Fibroblast of lung (primary cell): Measurements from ENCODE around the gene PLXNB1.

Experiments
- EZH2 ChIP-seq: IDR thresholded peaks from 2 replicates; pipeline ENCODE4 v1.5.1; 2012; ENCODE audit warnings: low read length, control low read depth, mild to moderate bottlenecking; ENCODE audit errors: missing control alignments
- TF ChIP-seq, protein P1 (sequence below), 2 donors: IDR thresholded peaks in 1 of 2; conservative IDR thresholded peaks in 1 of 2; 1 replicate in 1 of 2; 2 replicates in 1 of 2; pipeline ENCODE4 v1.5.1; 2011 to 2012; ENCODE audit warnings: low read length in 2 of 2, control low read depth in 1 of 2, inconsistent platforms in 1 of 2, low read depth in 1 of 2, mild to moderate bottlenecking in 1 of 2

DNA sequence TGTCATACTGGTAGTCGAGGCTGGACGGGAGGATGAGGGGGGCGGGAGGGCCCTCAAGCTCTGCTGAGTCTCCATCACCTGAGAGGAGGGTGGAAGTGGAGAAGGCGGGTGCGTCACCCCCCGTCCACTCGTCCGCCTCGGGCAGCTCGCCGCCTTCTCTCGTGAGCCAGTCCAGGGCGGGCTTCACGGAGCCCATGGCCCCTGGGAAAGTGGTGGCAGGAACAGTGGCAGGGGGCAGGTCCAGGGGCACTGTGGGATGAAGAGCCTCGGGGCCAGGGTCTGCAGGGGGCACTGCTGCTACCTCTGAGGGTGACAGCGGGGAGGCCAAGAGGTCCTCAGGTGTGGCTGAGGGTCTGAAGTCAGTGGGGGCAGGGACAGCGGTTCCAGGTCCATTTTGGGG lies 10.3 kb downstream of the PLXNB1 start:
- TF ChIP-seq, protein P1, sequence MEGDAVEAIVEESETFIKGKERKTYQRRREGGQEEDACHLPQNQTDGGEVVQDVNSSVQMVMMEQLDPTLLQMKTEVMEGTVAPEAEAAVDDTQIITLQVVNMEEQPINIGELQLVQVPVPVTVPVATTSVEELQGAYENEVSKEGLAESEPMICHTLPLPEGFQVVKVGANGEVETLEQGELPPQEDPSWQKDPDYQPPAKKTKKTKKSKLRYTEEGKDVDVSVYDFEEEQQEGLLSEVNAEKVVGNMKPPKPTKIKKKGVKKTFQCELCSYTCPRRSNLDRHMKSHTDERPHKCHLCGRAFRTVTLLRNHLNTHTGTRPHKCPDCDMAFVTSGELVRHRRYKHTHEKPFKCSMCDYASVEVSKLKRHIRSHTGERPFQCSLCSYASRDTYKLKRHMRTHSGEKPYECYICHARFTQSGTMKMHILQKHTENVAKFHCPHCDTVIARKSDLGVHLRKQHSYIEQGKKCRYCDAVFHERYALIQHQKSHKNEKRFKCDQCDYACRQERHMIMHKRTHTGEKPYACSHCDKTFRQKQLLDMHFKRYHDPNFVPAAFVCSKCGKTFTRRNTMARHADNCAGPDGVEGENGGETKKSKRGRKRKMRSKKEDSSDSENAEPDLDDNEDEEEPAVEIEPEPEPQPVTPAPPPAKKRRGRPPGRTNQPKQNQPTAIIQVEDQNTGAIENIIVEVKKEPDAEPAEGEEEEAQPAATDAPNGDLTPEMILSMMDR (conservative IDR thresholded peaks at IDR 0.05 in 1 of 2, IDR thresholded peaks at IDR 0.05 in 1 of 2; ENCODE audit: low read depth in 1 of 2, low read length in 2 of 2): no peak
- TF ChIP-seq EZH2: no peak
